Smooth muscle cell (in vitro differentiated cells): ENCODE results near the gene DLGAP3. TPM values are rescaled to one million over a fixed set of nuclear protein-coding genes. Genes with fewer than 3 reads are reported as not detected.

ENCODE experiments used
- DNase-seq: peaks from one replicate; lab custom pipeline; 2025; ENCODE audit not compliant: unreplicated experiment; lab: John Stamatoyannopoulos, UW
- H2AFZ ChIP-seq: fragments of 200-600 bp; sonication (generic); 2 replicates; pipeline ENCODE4 v1.6.0; 2016; ENCODE audit warnings: antibody characterized with exemption, low read depth, mild to moderate bottlenecking
- H3F3A ChIP-seq: fragments of 200-600 bp; sonication (generic); 2 replicates; pipeline ENCODE4 v1.6.0; 2017; ENCODE audit warnings: antibody characterized with exemption, low read depth
- H3K27ac ChIP-seq: fragments of 200-600 bp; sonication (generic); 2 replicates; pipeline ENCODE4 v1.5.1; 2016; ENCODE audit warnings: low read depth, mild to moderate bottlenecking
- H3K27me3 ChIP-seq: fragments of 200-600 bp; sonication (generic); 2 replicates; pipeline ENCODE4 v1.6.1; 2016; ENCODE audit warnings: low read depth, mild to moderate bottlenecking
- H3K36me3 ChIP-seq: fragments of 200-600 bp; sonication (generic); 2 replicates; pipeline ENCODE4 v1.5.1; 2016; ENCODE audit warnings: low read depth
- H3K4me1 ChIP-seq: fragments of 200-600 bp; sonication (generic); 2 replicates; pipeline ENCODE4 v1.5.1; 2016; ENCODE audit warnings: low read depth
- H3K4me2 ChIP-seq: fragments of 200-600 bp; sonication (generic); 2 replicates; pipeline ENCODE4 v1.6.0; 2016; ENCODE audit warnings: mild to moderate bottlenecking
- H3K4me3 ChIP-seq: fragments of 200-600 bp; sonication (generic); 2 replicates; pipeline ENCODE4 v1.5.1; 2016; ENCODE audit warnings: mild to moderate bottlenecking
- H3K79me2 ChIP-seq: fragments of 200-600 bp; sonication (generic); 2 replicates; pipeline ENCODE4 v1.6.0; 2016; ENCODE audit warnings: low read depth, mild to moderate bottlenecking
- H3K9ac ChIP-seq: fragments of 200-600 bp; sonication (generic); 2 replicates; pipeline ENCODE4 v1.6.0; 2016; ENCODE audit warnings: low read depth
- H3K9me3 ChIP-seq: fragments of 200-600 bp; sonication (generic); replicated peaks from 2 replicates; pipeline ENCODE4 v1.5.1; 2016; ENCODE audit warnings: low read depth
- H4K20me1 ChIP-seq: fragments of 200-600 bp; sonication (generic); 2 replicates; pipeline ENCODE4 v1.6.0; 2016; ENCODE audit warnings: low read depth
- WGBS: methylation state at CpG from one replicate; pipeline ENCODE4 v1.1.7; 2016; ENCODE audit warnings: low lambda C conversion rate; 5-methylcytosine and 5-hydroxymethylcytosine counted together
- polyA plus RNA-seq: library from polyadenylated mRNA; unstranded; fragments of >200 nt; fragmentation: Nextera tagmentation; extraction: Ambion mirVana; gene quantifications from 2 replicates; pipeline ENCODE4 v1.2.1, GENCODE V29; 2016
- total RNA-seq: library from RNA; depleted of rRNA; stranded (reverse); fragments of >200 nt; gene quantifications from 2 replicates; pipeline ENCODE4 v1.2.3, GENCODE V29; 2014
- TF ChIP-seq, protein P1 (sequence below): fragments of 200-600 bp; sonication (generic); IDR thresholded peaks from 2 replicates; pipeline ENCODE4 v1.5.1; 2017; ENCODE audit warnings: borderline replicate concordance, mild to moderate bottlenecking, antibody characterized with exemption; ENCODE audit not compliant: insufficient read depth, poor library complexity, severe bottlenecking

The DLGAP3 gene
- total and polyA plus RNA-seq, 2 experiments from 2014 or later = not detected

DNA sequence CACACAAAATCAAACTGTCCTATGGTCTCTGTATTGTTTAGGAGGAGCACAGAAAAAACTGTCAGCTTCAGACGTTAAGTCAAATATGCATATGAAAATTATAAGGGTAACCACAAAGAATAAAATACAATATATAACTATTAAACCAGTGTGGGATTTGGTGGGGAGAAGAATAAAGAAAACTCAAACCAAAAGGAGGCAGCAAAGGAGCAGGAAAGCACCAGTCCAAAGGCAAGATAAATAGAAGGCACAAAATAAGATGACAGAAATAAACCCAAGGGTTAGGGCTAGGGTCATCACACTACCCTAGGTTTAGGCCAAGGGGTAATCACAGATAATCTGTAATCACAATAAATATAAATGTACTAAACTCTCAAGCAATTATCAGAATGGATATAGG lies 32.8 kb downstream of the DLGAP3 start:
- Histone ChIP-seq H3K4me3 (no peak overlapping the region), H3K4me1 (no peaks in the 10 kb centered on the region), H3K9ac (no peak overlapping the region), H3K36me3 (no peaks in the 10 kb centered on the region), H4K20me1 (no peaks in the 10 kb centered on the region), H3F3A (no peaks in the 10 kb centered on the region), H3K9me3 (no peaks in the 10 kb centered on the region), H2AFZ (no peak overlapping the region), H3K27me3 (peaks cover 6% of the 10 kb centered on the region), H3K79me2 (no peaks in the 10 kb centered on the region), H3K27ac (no peak overlapping the region), H3K4me2 (no peak overlapping the region)
- TF ChIP-seq, protein P1, sequence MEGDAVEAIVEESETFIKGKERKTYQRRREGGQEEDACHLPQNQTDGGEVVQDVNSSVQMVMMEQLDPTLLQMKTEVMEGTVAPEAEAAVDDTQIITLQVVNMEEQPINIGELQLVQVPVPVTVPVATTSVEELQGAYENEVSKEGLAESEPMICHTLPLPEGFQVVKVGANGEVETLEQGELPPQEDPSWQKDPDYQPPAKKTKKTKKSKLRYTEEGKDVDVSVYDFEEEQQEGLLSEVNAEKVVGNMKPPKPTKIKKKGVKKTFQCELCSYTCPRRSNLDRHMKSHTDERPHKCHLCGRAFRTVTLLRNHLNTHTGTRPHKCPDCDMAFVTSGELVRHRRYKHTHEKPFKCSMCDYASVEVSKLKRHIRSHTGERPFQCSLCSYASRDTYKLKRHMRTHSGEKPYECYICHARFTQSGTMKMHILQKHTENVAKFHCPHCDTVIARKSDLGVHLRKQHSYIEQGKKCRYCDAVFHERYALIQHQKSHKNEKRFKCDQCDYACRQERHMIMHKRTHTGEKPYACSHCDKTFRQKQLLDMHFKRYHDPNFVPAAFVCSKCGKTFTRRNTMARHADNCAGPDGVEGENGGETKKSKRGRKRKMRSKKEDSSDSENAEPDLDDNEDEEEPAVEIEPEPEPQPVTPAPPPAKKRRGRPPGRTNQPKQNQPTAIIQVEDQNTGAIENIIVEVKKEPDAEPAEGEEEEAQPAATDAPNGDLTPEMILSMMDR = peak; percentile 22
- WGBS = 72% methylated on average over 1 of the region's 1 CpG
- no peak for DNase-seq

DNA sequence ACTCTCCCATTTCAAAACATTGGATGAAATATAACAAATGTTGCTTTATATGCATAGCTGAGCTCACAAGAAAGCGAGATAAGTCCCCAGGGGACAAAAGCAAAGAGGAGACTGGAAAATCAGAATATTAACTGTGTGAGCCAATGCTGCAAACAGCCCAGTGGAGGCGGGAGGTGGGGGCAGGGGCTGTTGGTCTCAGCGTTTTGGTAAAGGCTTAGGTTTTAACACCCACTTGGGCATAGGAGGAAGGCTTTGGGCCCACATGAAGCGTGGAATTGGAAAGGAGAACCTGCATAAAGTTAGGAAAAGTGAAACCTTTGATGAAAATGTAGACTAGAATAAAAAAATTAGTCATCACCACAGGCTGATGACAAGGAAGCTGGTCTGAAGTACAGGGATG lies 39.7 kb downstream of the DLGAP3 start:
- H3K9ac ChIP-seq = no peak overlapping the region
- H3F3A ChIP-seq = no peaks in the 10 kb centered on the region
- H3K4me3 ChIP-seq = no peak overlapping the region
- no peaks in the 10 kb centered on the region for H4K20me1 ChIP-seq
- WGBS = 76% methylated on average over 4 of the region's 4 CpGs
- H3K9me3 ChIP-seq = no peaks in the 10 kb centered on the region
- no peak overlapping the region for H2AFZ ChIP-seq
- no peak for DNase-seq
- H3K4me2 ChIP-seq = no peak overlapping the region
- peaks cover 36% of the 10 kb centered on the region for H3K27me3 ChIP-seq
- H3K4me1 ChIP-seq = no peaks in the 10 kb centered on the region
- no peaks in the 10 kb centered on the region for H3K79me2 ChIP-seq
- TF ChIP-seq, protein P1 = no peak
- no peaks in the 10 kb centered on the region for H3K36me3 ChIP-seq
- no peak overlapping the region for H3K27ac ChIP-seq

DNA sequence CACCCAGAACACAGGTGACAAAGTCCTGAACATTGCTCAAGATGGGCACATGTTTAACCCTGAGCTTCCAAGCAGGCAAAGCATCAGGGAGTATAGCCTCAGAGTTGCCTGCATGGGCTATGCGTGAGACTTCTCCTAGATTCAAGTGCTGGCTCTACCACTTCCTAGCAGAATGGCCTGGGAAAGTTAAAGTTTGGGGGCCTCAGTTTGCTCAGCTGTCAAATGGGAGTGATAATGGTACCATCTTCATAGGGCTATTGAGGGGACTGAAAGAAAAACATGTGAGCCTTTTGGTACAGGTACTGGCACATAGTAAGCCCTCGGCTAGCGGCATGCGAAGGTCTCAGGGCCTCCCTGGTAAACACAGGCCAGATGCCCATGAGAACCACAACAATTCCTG lies 41.9 kb downstream of the DLGAP3 start:
- Histone ChIP-seq H3K4me1 (no peaks in the 10 kb centered on the region), H3K4me3 (no peak overlapping the region), H2AFZ (no peak overlapping the region), H3K9me3 (no peaks in the 10 kb centered on the region), H3K36me3 (no peaks in the 10 kb centered on the region), H4K20me1 (no peaks in the 10 kb centered on the region), H3K27ac (no peak overlapping the region), H3K9ac (no peak overlapping the region), H3K79me2 (no peaks in the 10 kb centered on the region), H3K4me2 (no peak overlapping the region), H3K27me3 (peaks cover 57% of the 10 kb centered on the region), H3F3A (no peaks in the 10 kb centered on the region)
- DNase-seq = no peak
- TF ChIP-seq, protein P1 = no peak
- 99% methylated on average over 4 of the region's 4 CpGs for whole genome bisulfite sequencing

DNA sequence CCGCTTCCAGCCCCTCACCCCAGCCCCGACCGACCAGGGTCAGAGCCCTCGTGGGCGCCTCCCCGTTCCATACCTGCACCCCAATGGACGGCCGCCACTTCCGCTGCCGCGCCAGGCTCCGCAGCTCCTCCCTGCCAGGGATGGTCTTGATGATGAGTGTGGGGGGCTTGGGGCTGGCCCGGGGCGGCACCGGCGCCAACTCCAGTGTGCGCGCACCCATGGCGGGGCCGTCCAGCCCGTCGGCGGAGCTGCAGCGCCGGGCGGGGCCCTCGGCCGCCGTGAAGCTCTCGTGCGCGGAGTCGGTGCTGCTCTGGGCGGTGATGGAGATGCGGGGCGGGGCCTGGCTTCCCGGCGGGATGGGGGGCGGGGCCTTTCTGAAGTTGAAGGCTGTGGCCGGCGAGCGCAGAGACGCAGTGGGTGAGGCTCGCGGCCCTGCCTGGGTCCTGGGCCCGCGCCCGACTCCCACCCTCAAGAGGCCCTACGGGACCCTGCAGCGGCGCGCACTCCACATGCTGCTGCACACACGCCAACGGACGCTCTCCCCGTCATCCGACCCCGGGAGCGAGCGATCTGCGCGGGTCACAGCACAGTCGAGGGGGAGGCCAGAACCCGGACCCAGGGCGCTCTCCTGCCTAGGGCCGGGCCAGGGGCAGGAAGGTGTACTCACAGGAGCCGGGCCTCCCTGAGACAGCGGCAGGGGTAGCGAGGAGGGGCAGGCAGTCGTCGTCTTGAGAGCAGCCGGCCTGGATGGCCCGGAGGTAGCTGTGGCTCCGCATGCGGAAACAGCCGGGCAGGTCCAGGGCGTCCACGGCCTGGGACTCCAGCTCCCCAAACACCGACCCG lies 43.8 kb downstream of the DLGAP3 start:
- no peaks in the 10 kb centered on the region for H3F3A ChIP-seq
- H2AFZ ChIP-seq = peak overlapping the region; percentile 69
- 5% methylated on average over 40 of the region's 80 CpGs for WGBS
- peaks cover 70% of the 10 kb centered on the region for H3K27me3 ChIP-seq
- peak overlapping the region; percentile 85 for H3K4me2 ChIP-seq
- H3K9me3 ChIP-seq = no peaks in the 10 kb centered on the region
- H3K4me3 ChIP-seq = peak overlapping the region; percentile 46
- TF ChIP-seq, protein P1 = no peak
- H3K79me2 ChIP-seq = no peaks in the 10 kb centered on the region
- no peaks in the 10 kb centered on the region for H3K4me1 ChIP-seq
- peak; percentile 8 for DNase-seq
- no peak overlapping the region for H3K9ac ChIP-seq
- H4K20me1 ChIP-seq = no peaks in the 10 kb centered on the region
- H3K27ac ChIP-seq = no peak overlapping the region
- H3K36me3 ChIP-seq = no peaks in the 10 kb centered on the region
